Type B pancreatic cell (in vitro differentiated cells): ENCODE data around the gene CTNND2. TPM values are rescaled to one million over a fixed set of nuclear protein-coding genes. Genes with fewer than 3 reads are reported as not detected.

Experiments used
- DNase-seq: peaks from one replicate; pipeline ENCODE4 v3.0.0; 2021; ENCODE audit warnings: mixed read lengths; ENCODE audit not compliant: unreplicated experiment; ENCODE audit errors: extremely low spot score
- H3K27ac Mint-ChIP-seq: 2 replicates; pipeline ENCODE4 v1.8.0; 2021; ENCODE audit warnings: mild to moderate bottlenecking, mixed read lengths
- H3K27me3 Mint-ChIP-seq: 2 replicates; pipeline ENCODE4 v1.8.0; 2021; ENCODE audit warnings: mixed read lengths
- H3K36me3 Mint-ChIP-seq: 2 replicates; pipeline ENCODE4 v1.8.0; 2021; ENCODE audit warnings: mixed read lengths
- H3K4me1 Mint-ChIP-seq: one replicate; pipeline ENCODE4 v1.8.0; 2021; ENCODE audit warnings: mixed read lengths; ENCODE audit not compliant: unreplicated experiment
- H3K4me3 Mint-ChIP-seq: 2 replicates; pipeline ENCODE4 v1.8.0; 2021; ENCODE audit warnings: mild to moderate bottlenecking, mixed read lengths
- H3K9me3 Mint-ChIP-seq: 2 replicates; pipeline ENCODE4 v1.8.0; 2021; ENCODE audit warnings: mixed read lengths
- total RNA-seq: library from RNA; stranded (reverse); gene quantifications from 2 replicates; pipeline ENCODE4 v1.2.1, GENCODE V29; 2021; ENCODE audit warnings: low replicate concordance
- TF ChIP-seq, protein P1 (sequence below): fragments of 200-600 bp; sonication (generic); conservative IDR thresholded peaks from 2 replicates; pipeline ENCODE4 v1.5.0; 2021; ENCODE audit warnings: antibody characterized with exemption, mild to moderate bottlenecking

Gene CTNND2
- total RNA-seq, 1 donor from 2014 or later: 49.5 TPM

DNA sequence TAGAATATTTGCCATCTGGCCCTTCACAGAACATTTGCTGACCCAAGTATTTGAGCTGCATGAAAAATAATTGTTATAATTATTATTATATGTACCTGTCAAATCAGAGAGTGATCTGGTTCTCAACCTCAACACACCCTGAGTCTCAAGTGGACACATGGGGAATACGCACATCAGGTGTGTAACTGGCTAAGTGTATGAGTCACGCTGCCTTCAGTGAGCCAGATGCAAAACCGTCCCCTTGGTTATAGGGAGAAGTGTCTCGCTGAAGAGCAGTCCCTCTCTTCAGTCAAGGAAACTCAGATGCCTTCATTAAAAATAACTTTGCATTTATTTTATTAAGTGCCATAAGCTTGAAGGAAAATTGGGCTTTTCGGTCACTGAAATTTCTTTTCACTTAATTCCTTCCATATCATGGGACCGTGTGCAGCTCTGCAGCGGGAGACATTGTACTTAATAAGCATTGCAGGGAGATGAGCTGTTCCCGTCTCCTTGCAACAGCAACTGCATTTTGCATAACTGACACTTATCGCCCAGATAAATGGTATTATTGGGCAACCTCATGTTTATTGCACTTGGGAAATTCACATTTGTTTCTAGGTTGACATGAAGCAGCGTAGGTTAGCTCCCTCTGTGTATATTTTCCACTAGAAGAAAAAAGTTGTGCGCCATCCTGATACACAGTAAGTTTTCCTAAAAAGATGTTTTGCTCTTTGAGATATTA, 630.9 kb downstream of the CTNND2 start:
- no peak for DNase-seq
- Mint-ChIP-seq H3K27ac (no peak overlapping the region), H3K9me3 (peaks cover 11% of the 10 kb centered on the region), H3K36me3 (no peaks in the 10 kb centered on the region), H3K27me3 (no peaks in the 10 kb centered on the region), H3K4me1 (peaks cover 10% of the 10 kb centered on the region), H3K4me3 (no peak overlapping the region)
- TF ChIP-seq, protein P1, sequence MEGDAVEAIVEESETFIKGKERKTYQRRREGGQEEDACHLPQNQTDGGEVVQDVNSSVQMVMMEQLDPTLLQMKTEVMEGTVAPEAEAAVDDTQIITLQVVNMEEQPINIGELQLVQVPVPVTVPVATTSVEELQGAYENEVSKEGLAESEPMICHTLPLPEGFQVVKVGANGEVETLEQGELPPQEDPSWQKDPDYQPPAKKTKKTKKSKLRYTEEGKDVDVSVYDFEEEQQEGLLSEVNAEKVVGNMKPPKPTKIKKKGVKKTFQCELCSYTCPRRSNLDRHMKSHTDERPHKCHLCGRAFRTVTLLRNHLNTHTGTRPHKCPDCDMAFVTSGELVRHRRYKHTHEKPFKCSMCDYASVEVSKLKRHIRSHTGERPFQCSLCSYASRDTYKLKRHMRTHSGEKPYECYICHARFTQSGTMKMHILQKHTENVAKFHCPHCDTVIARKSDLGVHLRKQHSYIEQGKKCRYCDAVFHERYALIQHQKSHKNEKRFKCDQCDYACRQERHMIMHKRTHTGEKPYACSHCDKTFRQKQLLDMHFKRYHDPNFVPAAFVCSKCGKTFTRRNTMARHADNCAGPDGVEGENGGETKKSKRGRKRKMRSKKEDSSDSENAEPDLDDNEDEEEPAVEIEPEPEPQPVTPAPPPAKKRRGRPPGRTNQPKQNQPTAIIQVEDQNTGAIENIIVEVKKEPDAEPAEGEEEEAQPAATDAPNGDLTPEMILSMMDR: no peak

DNA sequence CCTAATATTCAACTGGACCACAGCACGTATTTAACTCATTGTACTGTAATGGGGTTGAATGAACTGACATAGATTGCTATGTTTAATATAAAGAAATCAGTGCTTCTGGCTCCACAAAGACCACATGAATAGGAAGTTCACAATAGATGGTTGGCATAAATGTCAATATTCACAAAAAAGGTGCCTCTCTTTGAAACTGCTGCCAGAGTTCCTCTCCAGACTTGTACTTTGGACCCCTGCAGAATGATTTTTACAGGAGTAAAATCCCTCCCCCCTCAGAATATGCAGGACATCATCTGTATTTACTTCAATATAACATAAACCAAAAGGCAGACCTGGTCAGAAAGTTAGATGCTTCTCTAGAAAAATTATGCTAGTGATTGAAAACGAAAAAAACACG, 634.7 kb downstream of the CTNND2 start:
- no peaks in the 10 kb centered on the region for H3K27me3 Mint-ChIP-seq
- no peak overlapping the region for H3K27ac Mint-ChIP-seq
- peaks cover 10% of the 10 kb centered on the region for H3K4me1 Mint-ChIP-seq
- H3K9me3 Mint-ChIP-seq: no peaks in the 10 kb centered on the region
- H3K4me3 Mint-ChIP-seq: no peak overlapping the region
- TF ChIP-seq, protein P1: no peak
- no peaks in the 10 kb centered on the region for H3K36me3 Mint-ChIP-seq
- no peak for DNase-seq

DNA sequence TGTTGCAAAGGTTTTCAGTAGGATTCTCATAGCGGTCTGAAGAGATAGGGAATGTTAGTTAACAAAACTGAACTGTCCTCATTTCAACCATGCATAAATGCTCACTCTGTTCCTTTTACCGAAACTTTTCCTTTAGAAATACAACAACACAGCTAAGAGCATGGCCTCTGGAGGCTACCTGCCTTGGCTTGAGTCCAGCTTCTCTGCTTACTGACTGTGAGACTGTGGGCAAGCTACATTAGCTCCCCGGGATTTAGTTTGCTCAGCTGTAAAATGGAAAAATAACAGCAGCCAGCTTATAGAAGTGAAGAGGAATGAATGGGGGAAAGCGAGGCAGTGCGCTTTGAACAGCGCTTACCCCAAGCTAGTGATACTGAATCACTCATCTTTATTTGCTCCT, 635.4 kb downstream of the CTNND2 start:
- no peak for DNase-seq
- no peak overlapping the region for H3K27ac Mint-ChIP-seq
- TF ChIP-seq, protein P1: no peak
- H3K9me3 Mint-ChIP-seq: no peaks in the 10 kb centered on the region
- H3K4me3 Mint-ChIP-seq: no peak overlapping the region
- no peaks in the 10 kb centered on the region for H3K27me3 Mint-ChIP-seq
- H3K4me1 Mint-ChIP-seq: peaks cover 10% of the 10 kb centered on the region
- no peaks in the 10 kb centered on the region for H3K36me3 Mint-ChIP-seq

DNA sequence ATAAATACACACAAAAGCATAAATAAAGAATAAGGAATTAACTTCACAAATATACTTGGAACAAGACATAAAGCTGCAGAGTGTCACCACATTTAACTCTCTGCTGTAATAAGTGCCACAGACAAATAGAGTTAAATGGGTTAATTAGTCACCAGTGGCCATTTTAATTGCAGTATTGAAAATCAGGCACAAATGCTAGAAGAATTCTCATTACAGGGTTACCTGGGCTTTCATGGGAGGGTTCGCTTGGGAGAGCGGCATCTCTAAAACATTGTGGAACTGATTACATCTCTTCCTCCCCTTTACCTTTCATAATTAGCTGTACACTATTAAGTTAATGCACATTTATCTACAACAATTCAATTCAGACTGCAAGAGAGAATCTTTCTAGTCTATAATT, 637.9 kb downstream of the CTNND2 start:
- H3K9me3 Mint-ChIP-seq: no peaks in the 10 kb centered on the region
- peaks cover 10% of the 10 kb centered on the region for H3K4me1 Mint-ChIP-seq
- H3K27me3 Mint-ChIP-seq: no peaks in the 10 kb centered on the region
- H3K36me3 Mint-ChIP-seq: no peaks in the 10 kb centered on the region
- DNase-seq: no peak
- TF ChIP-seq, protein P1: no peak
- H3K4me3 Mint-ChIP-seq: no peak overlapping the region
- H3K27ac Mint-ChIP-seq: no peak overlapping the region

DNA sequence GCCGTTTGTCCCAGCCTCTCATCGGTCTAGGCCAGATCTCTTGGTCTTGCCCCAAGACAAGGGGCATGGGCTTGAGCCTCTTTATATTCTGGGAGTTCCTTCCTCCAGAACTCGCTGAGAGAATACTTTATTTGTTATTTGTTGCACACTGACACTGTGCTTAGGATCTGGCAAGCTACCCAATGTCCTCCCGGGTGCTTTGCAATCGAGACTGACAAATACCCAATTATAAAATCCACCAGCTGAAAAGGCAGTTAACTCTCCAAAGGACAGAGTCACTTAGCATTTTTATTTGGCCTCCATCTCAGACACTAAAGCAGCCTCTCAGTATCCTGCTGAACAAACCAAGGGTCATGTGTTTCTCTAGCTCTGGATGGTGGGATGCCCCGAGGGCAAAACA, 643.0 kb downstream of the CTNND2 start:
- H3K27ac Mint-ChIP-seq: no peak overlapping the region
- no peak overlapping the region for H3K4me3 Mint-ChIP-seq
- no peaks in the 10 kb centered on the region for H3K27me3 Mint-ChIP-seq
- H3K36me3 Mint-ChIP-seq: no peaks in the 10 kb centered on the region
- TF ChIP-seq, protein P1: no peak
- H3K4me1 Mint-ChIP-seq: peaks cover 4% of the 10 kb centered on the region
- H3K9me3 Mint-ChIP-seq: no peaks in the 10 kb centered on the region
- no peak for DNase-seq
